22Rv1 (cell line): ENCODE measurements around the gene PHACTR1.

Experiments used
- ZFX ChIP-seq: fragments of 450-650 bp; IDR thresholded peaks from 2 replicates; pipeline ENCODE4 v1.6.1; 2017; ENCODE audit warnings: antibody characterized with exemption, borderline replicate concordance
- TF ChIP-seq, protein P1 (sequence below): fragments of 450-650 bp; IDR thresholded peaks from 2 replicates; pipeline ENCODE4 v1.5.1; 2017; ENCODE audit warnings: mild to moderate bottlenecking

DNA sequence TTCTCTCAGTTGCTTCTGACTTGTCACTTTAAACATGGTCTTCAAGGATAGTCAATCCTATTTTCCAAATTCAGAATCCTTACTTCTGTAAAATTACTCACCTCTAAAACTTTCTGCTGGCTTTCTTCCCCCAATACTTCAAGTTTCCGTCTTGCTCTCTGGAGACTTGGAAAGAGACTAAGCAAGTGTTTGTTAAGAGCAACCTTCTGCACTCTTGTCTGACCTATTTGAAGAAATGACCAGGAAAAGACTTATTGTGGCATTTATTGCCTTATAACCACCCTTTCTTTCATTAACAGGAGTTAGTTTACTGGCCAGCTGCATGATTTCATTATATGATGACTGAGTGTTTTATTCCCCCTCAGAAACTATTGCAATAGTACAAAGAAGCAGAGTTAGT lies 430.8 kb downstream of the PHACTR1 start:
- TF ChIP-seq, protein P1, sequence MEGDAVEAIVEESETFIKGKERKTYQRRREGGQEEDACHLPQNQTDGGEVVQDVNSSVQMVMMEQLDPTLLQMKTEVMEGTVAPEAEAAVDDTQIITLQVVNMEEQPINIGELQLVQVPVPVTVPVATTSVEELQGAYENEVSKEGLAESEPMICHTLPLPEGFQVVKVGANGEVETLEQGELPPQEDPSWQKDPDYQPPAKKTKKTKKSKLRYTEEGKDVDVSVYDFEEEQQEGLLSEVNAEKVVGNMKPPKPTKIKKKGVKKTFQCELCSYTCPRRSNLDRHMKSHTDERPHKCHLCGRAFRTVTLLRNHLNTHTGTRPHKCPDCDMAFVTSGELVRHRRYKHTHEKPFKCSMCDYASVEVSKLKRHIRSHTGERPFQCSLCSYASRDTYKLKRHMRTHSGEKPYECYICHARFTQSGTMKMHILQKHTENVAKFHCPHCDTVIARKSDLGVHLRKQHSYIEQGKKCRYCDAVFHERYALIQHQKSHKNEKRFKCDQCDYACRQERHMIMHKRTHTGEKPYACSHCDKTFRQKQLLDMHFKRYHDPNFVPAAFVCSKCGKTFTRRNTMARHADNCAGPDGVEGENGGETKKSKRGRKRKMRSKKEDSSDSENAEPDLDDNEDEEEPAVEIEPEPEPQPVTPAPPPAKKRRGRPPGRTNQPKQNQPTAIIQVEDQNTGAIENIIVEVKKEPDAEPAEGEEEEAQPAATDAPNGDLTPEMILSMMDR, result no peak
- no peak for TF ChIP-seq ZFX
